SJCRH30 (cell line): ENCODE data around the gene LRRC7. TPM values are rescaled to one million over a fixed set of nuclear protein-coding genes. Genes with fewer than 3 reads are reported as not detected.
A peak's percentile ranks its signal among the peaks of the same experiment; 100 is the strongest.

Source experiments
- DNase-seq, 2 experiments: peaks; one replicate each; pipeline ENCODE4 v3.0.0-alpha.2; 2015 to 2020
- H3K27ac ChIP-seq: fragments of 250-450 bp; sonication (Bioruptor Pico); 2 replicates; pipeline ENCODE4 v1.5.1; 2020; ENCODE audit warnings: mild to moderate bottlenecking, moderate library complexity
- H3K27me3 ChIP-seq: fragments of 250-450 bp; sonication (Bioruptor Pico); 2 replicates; pipeline ENCODE4 v1.5.1; 2020; ENCODE audit warnings: mild to moderate bottlenecking, moderate library complexity
- H3K36me3 ChIP-seq: fragments of 250-450 bp; sonication (Bioruptor Pico); 2 replicates; pipeline ENCODE4 v1.5.1; 2020; ENCODE audit warnings: mild to moderate bottlenecking, moderate library complexity
- H3K4me1 ChIP-seq: fragments of 250-450 bp; sonication (Bioruptor Pico); 2 replicates; pipeline ENCODE4 v1.5.1; 2020; ENCODE audit warnings: mild to moderate bottlenecking, moderate library complexity
- H3K4me3 ChIP-seq: fragments of 250-450 bp; sonication (Bioruptor Pico); 2 replicates; pipeline ENCODE4 v1.5.1; 2020; ENCODE audit warnings: mild to moderate bottlenecking, moderate library complexity
- H3K9me3 ChIP-seq: fragments of 250-450 bp; sonication (Bioruptor Pico); replicated peaks from 2 replicates; pipeline ENCODE4 v1.5.1; 2020; ENCODE audit warnings: mild to moderate bottlenecking, moderate library complexity
- total RNA-seq: library from RNA; depleted of rRNA; stranded (reverse); fragments of >200 nt; shearing (Covaris generic); gene quantifications from 2 replicates; pipeline ENCODE4 v1.2.3, GENCODE V29; 2014

The LRRC7 gene
- total RNA-seq, 1 experiment from 2014 or later: 0.04 TPM

DNA sequence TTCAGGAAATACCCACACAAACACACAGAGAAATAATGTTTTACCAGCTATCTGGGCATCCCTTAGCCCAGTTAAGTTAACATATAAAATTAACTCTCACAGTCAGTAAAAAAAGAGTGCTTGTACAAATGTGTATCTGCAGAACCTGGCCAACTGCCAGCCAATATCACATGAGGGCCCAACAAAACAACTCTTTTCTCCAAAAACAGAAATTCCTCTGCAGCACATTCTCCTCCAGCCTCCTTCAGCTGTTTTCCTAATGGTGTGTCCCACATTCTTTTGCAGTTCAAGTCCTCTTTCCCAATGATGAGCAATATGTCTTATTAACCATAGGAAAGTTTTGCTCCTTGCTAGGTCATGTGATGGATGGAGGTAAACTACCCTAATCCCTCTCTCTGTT is 75.5 kb downstream of the LRRC7 start:
- Histone ChIP-seq H3K27me3 (no peaks in the 10 kb centered on the region), H3K4me1 (peaks cover 1% of the 10 kb centered on the region; the same call in 1 of the 2 replicates), H3K27ac (no peak overlapping the region), H3K4me3 (no peak overlapping the region), H3K36me3 (no peaks in the 10 kb centered on the region), H3K9me3 (no peaks in the 10 kb centered on the region)
- DNase-seq: no peak

DNA sequence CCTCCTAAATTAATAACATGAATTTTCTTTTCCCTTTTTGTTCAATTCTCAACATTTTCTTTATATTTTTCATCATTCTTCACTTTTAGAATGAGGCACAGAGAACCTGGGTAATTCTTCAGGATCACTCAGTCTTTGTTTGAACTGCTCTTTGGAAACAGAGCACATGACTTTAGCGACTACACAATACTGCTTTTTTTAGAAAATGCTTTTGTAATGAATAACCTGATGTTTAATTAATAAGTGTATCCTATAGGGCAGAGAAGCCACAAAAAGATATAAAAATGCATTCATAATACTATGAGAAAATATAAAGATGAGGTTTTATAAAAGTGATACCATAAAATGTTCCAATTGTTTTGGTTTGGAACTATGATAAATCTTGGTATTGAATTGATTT is 77.8 kb downstream of the LRRC7 start:
- Histone ChIP-seq H3K27ac (no peak overlapping the region), H3K36me3 (no peaks in the 10 kb centered on the region), H3K4me1 (peaks cover 2% of the 10 kb centered on the region; the same call in 1 of the 2 replicates), H3K9me3 (no peaks in the 10 kb centered on the region), H3K27me3 (no peaks in the 10 kb centered on the region), H3K4me3 (no peak overlapping the region)
- no peak for DNase-seq

DNA sequence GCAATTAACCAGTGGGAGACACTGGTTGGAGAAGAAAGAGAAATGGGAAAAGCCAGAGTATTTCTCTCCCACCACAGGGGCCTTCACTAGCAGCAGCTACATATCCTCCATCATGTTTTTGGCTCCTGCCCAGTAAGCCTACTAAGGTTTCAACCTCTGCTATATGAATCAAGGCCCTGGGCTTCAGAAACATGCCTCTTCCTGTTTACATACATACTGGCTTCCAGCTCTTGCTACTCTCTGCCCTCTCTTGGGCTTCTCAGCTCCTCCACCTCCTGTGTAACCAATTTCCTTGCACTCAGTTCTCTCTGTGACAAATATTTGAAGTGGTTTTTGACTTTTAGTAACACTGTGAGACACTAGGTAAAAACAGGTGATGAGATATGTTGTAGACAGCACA is 80.8 kb downstream of the LRRC7 start:
- no peaks in the 10 kb centered on the region for H3K36me3 ChIP-seq
- H3K27ac ChIP-seq: no peak overlapping the region
- no peaks in the 10 kb centered on the region for H3K27me3 ChIP-seq
- H3K4me3 ChIP-seq: no peak overlapping the region
- H3K9me3 ChIP-seq: no peaks in the 10 kb centered on the region
- peaks cover 2% of the 10 kb centered on the region; the same call in 1 of the 2 replicates for H3K4me1 ChIP-seq
- peak; percentile 64 to 76 for DNase-seq

DNA sequence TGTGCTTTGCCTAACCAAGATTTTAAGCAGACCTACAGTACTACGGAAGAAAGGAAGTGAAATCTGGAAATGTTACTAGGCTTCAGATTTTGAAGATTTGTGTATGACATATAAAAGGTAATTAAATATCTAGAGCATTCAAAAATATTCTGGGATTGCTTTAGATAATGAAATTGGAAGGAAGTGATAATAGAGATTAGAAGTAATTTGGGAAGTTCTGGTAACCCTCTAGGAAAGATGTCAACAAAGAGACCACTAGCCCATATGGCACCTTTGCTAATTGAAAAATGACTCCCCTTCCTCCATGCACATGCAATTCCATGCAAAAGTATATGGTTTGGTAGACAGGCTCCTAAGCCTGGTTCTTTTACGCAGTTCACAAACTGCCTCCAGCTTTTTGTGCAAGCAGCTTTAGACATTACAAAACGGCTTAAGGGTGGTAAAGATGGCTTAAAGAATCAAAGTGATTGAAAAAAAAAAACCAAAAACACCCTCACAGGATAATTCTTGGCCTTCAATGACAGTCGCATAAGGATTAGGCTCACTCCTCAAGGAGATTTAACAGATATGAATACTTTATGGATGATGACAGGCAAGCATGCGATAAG is 81.8 kb downstream of the LRRC7 start:
- Histone ChIP-seq H3K4me3 (no peak overlapping the region), H3K36me3 (no peaks in the 10 kb centered on the region), H3K4me1 (peaks cover 2% of the 10 kb centered on the region; the same call in 1 of the 2 replicates), H3K27ac (no peak overlapping the region), H3K9me3 (no peaks in the 10 kb centered on the region), H3K27me3 (no peaks in the 10 kb centered on the region)
- DNase-seq: no peak

DNA sequence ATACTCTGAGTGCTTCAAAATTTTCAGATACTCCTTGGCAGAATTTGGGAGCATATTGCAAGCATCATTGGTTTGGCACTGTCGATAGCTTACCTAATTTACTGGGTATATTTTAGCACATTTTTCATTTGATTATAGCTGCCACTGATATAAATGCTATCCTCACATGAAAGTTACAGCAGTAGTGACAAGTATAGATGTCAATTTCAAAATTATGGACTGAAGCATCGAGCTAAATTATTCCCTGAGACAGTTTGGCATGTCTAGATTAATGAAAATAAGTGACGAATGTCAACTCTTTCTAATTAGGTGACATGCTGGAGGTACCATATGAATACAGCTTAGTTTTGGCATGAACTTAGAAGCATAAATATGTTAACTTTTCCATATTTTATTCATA is 83.1 kb downstream of the LRRC7 start:
- Histone ChIP-seq H3K36me3 (no peaks in the 10 kb centered on the region), H3K9me3 (no peaks in the 10 kb centered on the region), H3K27ac (no peak overlapping the region), H3K27me3 (no peaks in the 10 kb centered on the region), H3K4me3 (no peak overlapping the region), H3K4me1 (peaks cover 2% of the 10 kb centered on the region; the same call in 1 of the 2 replicates)
- no peak for DNase-seq

DNA sequence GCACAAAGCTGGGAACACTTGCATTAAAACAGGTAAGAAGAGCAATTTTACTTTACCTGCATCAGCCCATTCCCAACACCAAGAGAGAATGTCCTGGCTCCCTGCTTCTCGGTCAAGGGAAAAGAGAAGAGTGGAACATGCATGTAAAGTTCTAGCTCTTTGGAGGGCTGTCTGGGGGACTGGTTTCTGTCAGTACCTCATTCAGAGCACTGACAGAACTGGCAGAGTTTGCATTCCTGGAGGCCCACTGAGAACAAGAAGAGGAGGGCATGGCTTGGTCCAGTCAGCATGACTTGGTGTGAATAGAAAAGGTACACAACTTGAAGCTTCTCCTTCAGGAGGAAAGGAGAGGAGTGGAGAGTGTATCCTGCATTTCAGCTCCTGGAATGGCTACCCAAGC is 83.9 kb downstream of the LRRC7 start:
- no peaks in the 10 kb centered on the region for H3K36me3 ChIP-seq
- DNase-seq: no peak
- H3K27ac ChIP-seq: no peak overlapping the region
- peaks cover 2% of the 10 kb centered on the region; the same call in 1 of the 2 replicates for H3K4me1 ChIP-seq
- no peaks in the 10 kb centered on the region for H3K27me3 ChIP-seq
- no peak overlapping the region for H3K4me3 ChIP-seq
- no peaks in the 10 kb centered on the region for H3K9me3 ChIP-seq

DNA sequence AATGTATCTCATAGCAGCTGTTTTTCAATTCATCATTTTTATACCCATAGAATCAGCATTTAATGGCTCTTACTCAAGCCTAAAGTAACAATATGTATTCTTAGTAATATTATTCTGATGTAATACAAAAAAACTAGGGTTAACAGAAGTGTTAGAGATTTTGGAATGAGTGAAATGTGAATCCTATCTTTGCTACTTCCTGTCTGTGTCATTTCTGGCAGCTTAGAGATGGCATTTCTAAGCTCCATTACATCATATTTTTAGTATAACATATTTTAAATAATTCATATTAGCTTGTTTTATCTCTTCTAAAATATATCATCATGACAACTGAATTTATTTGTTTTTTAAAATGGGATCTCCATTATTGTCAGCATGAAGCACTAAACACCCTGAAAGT is 90.2 kb downstream of the LRRC7 start:
- H3K27ac ChIP-seq: no peak overlapping the region
- no peaks in the 10 kb centered on the region for H3K4me1 ChIP-seq
- H3K36me3 ChIP-seq: no peaks in the 10 kb centered on the region
- H3K27me3 ChIP-seq: no peaks in the 10 kb centered on the region; the same call in 1 of the 2 replicates
- no peak for DNase-seq
- no peak overlapping the region for H3K4me3 ChIP-seq
- H3K9me3 ChIP-seq: no peaks in the 10 kb centered on the region

DNA sequence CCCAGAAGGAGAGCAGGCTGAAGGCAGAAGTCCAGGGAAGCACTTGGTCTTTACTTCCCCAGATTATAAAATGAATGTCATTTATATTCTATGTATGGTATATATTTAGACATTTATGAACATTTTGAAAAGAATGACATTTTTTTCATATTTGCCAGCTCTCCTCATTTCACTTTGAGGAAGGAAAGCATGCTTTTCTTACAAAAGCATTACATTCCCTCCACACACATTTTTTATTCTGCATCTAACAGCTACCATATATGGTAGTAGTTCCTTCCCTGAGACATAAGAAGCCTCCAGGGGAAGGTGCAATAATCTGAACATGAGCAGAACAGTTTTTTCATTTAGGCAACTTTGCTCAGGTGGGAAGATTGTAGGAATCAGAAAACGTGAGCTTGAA is 94.0 kb downstream of the LRRC7 start:
- Histone ChIP-seq H3K4me3 (no peak overlapping the region), H3K36me3 (no peaks in the 10 kb centered on the region), H3K4me1 (no peaks in the 10 kb centered on the region), H3K9me3 (no peaks in the 10 kb centered on the region), H3K27ac (no peak overlapping the region), H3K27me3 (no peaks in the 10 kb centered on the region; the same call in 1 of the 2 replicates)
- no peak for DNase-seq

DNA sequence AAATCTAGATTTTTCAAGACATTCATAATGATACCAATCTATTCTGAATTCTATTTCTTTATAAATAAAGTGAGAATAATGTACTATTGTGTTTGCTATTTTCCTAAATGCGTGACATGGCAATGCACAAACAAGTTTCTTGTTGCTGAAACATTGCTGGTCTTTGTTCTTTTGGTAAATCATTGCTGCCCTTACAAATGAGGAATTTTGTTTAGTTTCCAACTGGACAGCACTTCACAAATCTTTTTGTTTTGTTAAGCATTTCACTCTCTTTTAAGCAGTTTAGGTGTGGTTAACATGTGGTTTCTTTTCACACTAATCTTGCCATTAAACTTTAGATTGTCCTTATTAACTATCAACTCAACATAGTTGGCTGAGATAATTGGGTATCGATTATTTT is 94.6 kb downstream of the LRRC7 start:
- H3K36me3 ChIP-seq: no peaks in the 10 kb centered on the region
- no peak overlapping the region for H3K27ac ChIP-seq
- no peak overlapping the region for H3K4me3 ChIP-seq
- no peaks in the 10 kb centered on the region for H3K4me1 ChIP-seq
- H3K9me3 ChIP-seq: no peaks in the 10 kb centered on the region
- no peaks in the 10 kb centered on the region; the same call in 1 of the 2 replicates for H3K27me3 ChIP-seq
- no peak for DNase-seq

DNA sequence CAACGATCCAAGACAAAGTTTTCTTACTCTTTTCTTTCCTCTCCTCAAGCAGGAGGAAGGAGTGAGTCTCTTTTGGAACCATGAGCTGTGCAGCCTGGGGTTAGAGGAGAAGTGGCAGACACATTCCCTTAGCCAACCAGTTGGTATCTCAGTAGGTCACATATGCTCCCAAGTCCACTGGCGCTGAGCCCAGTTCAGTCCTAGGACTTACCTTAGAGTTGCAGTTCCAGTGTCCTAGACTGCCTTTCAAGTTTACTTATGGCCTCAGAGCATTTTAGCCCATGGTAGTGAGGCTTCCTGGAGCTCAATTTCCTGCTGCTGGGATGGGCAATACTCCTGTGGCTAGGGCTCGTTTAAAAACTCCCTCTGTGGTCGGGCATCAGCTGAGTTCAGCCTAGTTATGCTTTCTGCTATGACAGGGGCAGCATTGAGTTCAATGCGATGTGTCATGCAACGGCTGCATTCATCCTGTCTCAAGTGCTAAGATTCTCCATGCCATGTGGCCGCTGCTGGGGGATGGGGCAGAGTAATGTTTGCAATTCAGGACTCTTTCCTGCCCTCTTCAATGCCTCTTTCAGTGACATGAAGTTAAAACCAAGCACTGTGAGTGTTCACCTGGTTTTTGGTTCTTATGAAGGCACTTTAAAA is 103.8 kb downstream of the LRRC7 start:
- Histone ChIP-seq H3K9me3 (no peaks in the 10 kb centered on the region), H3K27ac (no peak overlapping the region), H3K27me3 (no peaks in the 10 kb centered on the region), H3K4me1 (no peaks in the 10 kb centered on the region), H3K36me3 (no peaks in the 10 kb centered on the region), H3K4me3 (no peak overlapping the region)
- peak; percentile 7 to 17 for DNase-seq

DNA sequence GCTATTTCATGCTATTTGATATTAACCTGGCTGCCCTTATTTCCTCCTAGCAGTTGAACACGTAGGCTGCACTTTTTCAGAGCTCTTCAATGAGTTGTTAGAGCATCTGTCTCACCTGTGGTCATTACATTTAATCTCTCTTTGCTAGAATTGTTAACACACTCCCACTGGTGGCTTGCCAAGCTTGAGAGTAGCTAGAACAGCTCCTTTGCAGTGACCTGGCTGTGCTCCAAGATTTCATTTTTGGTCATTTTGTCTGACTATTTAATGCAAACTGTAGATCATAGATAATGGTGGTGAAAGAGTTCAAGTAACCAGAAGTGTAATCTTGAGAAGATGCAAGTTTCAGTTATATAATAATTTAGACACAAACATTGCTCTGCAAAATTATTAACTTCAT is 105.6 kb downstream of the LRRC7 start:
- Histone ChIP-seq H3K9me3 (no peaks in the 10 kb centered on the region), H3K27me3 (no peaks in the 10 kb centered on the region), H3K36me3 (no peaks in the 10 kb centered on the region), H3K4me1 (no peaks in the 10 kb centered on the region), H3K4me3 (no peak overlapping the region), H3K27ac (no peak overlapping the region)
- DNase-seq: no peak

DNA sequence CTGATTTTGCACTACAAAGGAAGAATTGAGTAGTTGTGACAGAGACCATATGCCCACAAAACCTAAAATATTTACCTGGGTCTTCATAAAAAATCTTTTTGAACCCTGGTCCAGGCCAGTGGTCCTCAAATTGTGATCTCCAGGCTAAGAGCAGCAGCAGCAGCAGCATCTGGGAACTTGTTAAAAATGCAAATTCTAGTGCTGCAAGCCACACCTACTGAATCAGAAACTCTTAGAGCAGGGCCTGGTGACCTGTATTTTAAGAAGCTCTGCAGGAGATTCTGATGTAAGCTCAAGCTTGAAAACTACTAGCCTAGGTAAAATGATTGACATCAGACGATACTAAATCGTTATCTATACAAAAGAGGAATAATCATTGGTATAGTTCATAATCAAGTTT is 112.2 kb downstream of the LRRC7 start:
- H3K27ac ChIP-seq: no peak overlapping the region
- no peak for DNase-seq
- H3K27me3 ChIP-seq: no peaks in the 10 kb centered on the region
- H3K4me1 ChIP-seq: no peaks in the 10 kb centered on the region
- H3K4me3 ChIP-seq: no peak overlapping the region
- no peaks in the 10 kb centered on the region for H3K9me3 ChIP-seq
- no peaks in the 10 kb centered on the region for H3K36me3 ChIP-seq

DNA sequence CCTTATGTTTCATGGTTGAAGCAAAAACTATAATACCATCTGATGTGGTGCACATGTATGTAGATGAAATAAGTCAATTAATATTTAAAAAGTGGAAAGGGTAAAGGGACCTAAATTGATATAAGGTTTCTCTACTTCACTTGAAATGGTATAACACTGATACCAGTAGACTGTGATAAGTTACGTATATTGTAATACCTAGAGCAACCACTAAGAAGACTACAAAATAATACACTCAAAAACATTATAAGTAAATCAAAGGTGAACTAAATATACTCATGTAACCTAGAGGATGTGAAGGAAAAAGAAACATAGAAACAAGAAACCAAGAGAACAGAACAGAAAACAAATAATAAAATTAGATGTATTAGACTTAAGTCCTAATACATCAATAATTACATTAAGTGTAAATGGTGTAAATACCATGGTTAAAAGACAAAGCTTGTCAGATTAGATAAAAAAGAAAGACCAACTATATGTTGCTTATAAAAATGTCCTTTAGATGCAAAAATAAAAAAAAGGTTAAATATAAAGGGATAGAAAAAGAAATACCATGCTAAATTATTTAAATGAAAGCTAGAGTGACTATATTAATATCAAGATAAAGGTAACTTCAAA is 118.8 kb downstream of the LRRC7 start:
- H3K9me3 ChIP-seq: no peaks in the 10 kb centered on the region
- no peaks in the 10 kb centered on the region for H3K36me3 ChIP-seq
- no peaks in the 10 kb centered on the region for H3K27me3 ChIP-seq
- no peak overlapping the region for H3K27ac ChIP-seq
- no peak overlapping the region for H3K4me3 ChIP-seq
- H3K4me1 ChIP-seq: no peaks in the 10 kb centered on the region
- DNase-seq: no peak

DNA sequence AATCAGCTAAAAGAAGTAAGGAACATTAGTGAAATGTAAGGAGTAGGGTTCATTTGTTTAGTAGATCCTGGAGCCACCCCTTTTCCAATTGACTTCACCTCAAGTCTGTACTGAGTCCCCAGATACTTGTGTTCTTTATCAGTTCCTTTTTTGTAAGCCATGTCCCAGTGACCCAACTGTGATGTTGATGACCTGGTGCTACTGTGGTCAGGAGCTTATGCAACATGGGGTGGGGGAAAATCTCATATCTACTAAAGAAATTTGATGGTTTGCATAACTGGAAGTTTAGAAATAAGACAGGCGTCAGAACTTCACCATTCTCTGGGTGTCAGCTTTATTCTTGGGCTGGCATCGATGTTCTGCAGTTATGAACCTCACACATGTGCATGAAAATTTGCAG is 120.5 kb downstream of the LRRC7 start:
- DNase-seq: no peak
- Histone ChIP-seq H3K36me3 (no peaks in the 10 kb centered on the region), H3K27me3 (no peaks in the 10 kb centered on the region), H3K27ac (no peak overlapping the region), H3K4me1 (no peaks in the 10 kb centered on the region), H3K9me3 (no peaks in the 10 kb centered on the region), H3K4me3 (no peak overlapping the region)

DNA sequence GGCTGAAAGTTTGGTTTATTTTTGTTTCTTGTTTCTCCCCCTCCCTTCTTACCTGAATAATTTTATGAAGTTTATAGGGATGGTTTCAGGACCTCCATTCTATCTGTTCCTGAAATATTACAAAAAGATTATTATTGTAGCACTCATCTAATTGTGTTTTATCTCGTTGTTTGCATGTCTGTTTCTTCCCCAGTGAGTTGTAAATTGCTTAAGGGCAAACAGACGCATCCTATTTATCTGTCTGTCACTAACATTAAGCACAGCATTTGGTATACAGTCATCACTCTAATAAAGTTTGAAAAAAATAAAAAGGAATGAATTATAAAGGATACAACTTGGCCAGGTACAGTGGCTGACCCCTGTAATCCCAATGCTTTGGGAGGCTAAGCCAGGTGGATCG is 123.5 kb downstream of the LRRC7 start:
- no peaks in the 10 kb centered on the region for H3K9me3 ChIP-seq
- no peak for DNase-seq
- H3K4me1 ChIP-seq: no peaks in the 10 kb centered on the region
- H3K27me3 ChIP-seq: no peaks in the 10 kb centered on the region
- H3K4me3 ChIP-seq: no peak overlapping the region
- no peak overlapping the region for H3K27ac ChIP-seq
- no peaks in the 10 kb centered on the region for H3K36me3 ChIP-seq
